Measurements from ENCODE around the gene TUBGCP2.

Gene TUBGCP2

DNA sequence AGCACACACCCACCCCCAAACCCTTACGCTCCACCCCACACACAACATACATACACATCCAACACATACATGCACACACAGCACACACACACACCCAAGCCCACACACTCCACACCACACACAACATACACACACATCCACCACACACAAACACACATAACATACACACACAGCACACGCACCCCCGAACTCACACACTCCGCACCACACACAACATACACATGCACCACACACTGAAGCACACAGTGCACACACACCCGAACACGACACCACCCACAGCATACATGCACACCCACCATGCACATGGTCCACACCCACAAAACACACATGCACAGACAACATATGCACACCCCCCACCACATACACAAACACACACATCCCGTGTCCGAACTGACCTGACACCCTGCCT is 40.5 kb upstream of the TUBGCP2 start:
- TF ChIP-seq, protein P1, sequence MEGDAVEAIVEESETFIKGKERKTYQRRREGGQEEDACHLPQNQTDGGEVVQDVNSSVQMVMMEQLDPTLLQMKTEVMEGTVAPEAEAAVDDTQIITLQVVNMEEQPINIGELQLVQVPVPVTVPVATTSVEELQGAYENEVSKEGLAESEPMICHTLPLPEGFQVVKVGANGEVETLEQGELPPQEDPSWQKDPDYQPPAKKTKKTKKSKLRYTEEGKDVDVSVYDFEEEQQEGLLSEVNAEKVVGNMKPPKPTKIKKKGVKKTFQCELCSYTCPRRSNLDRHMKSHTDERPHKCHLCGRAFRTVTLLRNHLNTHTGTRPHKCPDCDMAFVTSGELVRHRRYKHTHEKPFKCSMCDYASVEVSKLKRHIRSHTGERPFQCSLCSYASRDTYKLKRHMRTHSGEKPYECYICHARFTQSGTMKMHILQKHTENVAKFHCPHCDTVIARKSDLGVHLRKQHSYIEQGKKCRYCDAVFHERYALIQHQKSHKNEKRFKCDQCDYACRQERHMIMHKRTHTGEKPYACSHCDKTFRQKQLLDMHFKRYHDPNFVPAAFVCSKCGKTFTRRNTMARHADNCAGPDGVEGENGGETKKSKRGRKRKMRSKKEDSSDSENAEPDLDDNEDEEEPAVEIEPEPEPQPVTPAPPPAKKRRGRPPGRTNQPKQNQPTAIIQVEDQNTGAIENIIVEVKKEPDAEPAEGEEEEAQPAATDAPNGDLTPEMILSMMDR (IDR thresholded peaks at IDR 0.05; ENCODE audit: low read length, missing control alignments) = no peak
- no peak for DNase-seq (ENCODE audit: low read depth)
- H3K4me3 ChIP-seq (replicated peaks; ENCODE audit: low read depth, low read length) = no peak overlapping the region

DNA sequence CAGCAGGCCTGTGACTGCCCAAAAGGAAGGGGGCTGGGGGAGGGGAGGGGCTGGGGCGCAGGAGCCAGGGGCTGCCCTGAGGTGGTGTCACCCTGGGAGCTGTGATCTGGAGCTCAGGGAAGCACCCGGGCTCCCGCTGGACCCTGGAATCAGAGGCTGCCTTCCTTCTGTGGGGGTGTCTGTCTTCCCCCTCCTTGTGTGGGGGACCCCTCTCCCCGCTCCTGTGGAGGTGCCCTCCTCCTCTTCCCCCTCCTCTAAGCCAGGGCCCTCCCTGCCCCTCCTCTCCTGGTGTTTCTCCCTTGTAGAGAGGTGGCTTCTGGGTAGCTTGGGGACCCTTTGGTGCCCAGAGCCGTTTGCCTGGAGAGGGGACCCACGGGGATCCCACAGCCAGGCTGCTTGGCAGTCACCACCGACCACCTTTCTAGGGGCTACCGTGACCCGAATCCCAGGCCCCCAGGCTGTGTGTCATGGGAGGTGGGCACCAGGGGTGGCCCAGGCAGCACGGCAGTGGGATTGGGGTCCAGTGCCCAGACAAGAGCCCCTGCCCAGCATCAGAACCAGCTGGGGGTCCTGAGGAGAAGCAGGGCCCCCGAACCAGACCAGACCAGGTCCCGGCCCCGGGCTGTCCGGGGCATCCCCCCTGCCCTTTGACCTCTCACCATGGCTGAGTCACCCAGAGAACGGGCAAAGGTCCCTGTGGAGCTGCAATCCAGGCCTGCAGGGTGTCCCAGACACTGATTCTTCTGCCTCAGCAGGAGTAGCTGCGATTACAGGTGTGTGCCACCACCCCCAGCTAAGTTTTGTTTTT is 39.2 kb upstream of the TUBGCP2 start:
- H3K4me3 ChIP-seq (replicated peaks; ENCODE audit: low read depth, low read length) = no peak overlapping the region
- no peak for DNase-seq (ENCODE audit: low read depth)
- TF ChIP-seq, protein P1 (IDR thresholded peaks at IDR 0.05; ENCODE audit: low read length, missing control alignments) = no peak

DNA sequence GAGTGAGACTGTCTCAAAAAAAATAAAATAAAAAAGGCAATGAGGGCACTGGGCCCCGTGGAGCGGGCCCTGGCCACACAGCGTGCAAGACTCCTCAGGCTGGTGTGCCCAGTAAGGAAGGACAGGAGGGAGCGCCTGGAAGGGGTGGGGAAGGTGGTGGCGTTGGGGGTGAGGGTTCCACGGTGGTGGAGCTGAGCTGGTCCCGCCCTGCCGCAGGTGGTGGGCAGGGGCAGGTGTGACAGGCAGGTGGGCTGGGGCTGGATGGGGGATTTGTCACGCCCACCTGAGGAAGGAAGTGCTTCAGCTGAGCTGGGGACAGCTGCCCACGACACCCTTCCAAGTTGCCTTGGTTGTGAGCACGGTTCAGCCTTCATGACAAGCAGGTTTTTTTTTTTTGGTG is 37.7 kb upstream of the TUBGCP2 start:
- TF ChIP-seq, protein P1 (IDR thresholded peaks at IDR 0.05; ENCODE audit: low read length, missing control alignments) = no peak
- DNase-seq (ENCODE audit: low read depth) = no peak
- no peak overlapping the region for H3K4me3 ChIP-seq (replicated peaks; ENCODE audit: low read depth, low read length)

DNA sequence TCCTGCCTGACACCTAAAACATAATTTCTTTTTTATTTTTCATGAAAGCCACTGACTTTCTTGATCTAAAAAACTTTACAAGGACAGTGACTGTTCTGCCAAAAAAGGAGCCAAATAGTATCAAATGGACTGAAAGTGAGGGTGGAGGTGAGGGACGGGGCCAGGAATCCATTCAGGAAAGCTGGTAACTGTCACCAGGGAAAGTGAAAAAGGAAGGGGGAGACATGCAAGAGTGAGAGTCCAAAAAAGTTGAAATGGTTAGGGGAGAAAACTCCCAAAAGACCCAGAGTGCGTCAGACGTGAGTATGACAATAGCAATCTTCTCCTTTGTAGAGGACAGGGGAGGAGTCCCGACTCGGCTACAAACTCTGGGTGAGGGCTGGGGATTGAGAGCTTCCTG is 35.6 kb upstream of the TUBGCP2 start:
- no peak for DNase-seq (ENCODE audit: low read depth)
- H3K4me3 ChIP-seq (replicated peaks; ENCODE audit: low read depth, low read length) = no peak overlapping the region
- TF ChIP-seq, protein P1 (IDR thresholded peaks at IDR 0.05; ENCODE audit: low read length, missing control alignments) = no peak

DNA sequence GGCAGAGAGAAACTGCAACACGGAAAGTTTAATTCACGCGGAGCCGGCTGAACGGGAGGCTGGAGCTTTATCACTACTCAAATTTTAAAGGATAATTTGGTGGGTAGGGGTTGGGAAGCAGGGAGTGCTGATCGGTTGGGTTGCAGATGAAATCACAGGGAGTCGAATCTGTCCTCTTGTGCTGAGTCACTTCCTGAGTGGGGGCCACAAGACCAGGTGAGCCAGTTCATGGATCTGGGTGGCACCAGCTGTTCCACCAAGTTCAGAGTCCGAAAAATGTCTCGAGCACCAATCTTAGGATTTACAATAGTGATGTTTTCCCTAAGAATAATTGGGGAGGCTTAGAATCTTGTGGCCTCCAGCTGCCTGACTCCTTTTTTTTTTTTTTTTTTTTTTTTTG is 34.9 kb upstream of the TUBGCP2 start:
- TF ChIP-seq, protein P1 (IDR thresholded peaks at IDR 0.05; ENCODE audit: low read length, missing control alignments) = no peak
- H3K4me3 ChIP-seq (replicated peaks; ENCODE audit: low read depth, low read length) = no peak overlapping the region
- DNase-seq (ENCODE audit: low read depth) = no peak

DNA sequence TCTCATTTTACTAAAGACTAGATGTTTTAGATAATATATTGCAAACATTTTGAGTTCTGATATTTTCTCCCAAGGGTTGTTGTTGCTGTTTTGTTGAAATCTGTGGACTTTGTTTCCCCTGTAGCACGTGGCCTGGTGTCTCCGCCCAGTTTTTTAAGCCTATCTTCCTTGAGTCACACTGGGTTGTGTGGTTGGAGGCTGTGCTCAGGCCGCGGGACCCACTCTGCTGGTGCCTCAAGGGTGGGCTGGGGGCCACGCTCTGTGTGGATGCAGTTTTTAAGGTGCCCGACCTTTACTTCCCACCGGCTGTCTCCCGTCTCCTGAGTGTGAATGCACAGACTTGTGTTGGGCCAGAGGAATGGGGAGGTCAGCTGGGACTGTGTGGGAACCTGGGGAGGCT is 34.3 kb upstream of the TUBGCP2 start:
- TF ChIP-seq, protein P1 (IDR thresholded peaks at IDR 0.05; ENCODE audit: low read length, missing control alignments) = no peak
- DNase-seq (ENCODE audit: low read depth) = no peak
- H3K4me3 ChIP-seq (replicated peaks; ENCODE audit: low read depth, low read length) = no peak overlapping the region

DNA sequence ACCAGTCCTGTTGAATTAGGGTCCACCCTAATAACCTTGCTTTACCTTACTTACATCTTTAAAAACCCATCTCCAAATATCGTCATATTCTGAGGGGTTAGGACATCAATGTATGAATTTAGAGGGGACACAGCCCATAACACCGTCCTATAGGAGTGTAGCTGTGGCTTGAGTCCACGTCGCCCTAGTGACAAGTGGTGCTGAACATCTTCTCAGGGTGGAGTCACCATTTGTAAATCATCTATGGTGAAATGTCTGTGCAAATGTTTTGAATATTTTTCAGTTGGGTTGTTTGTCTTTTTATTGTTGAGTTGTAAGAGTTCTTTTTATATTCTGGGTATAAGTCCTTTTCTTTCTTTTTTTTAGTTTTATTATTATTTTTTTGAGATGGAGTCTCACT is 33.3 kb upstream of the TUBGCP2 start:
- no peak for DNase-seq (ENCODE audit: low read depth)
- TF ChIP-seq, protein P1 (IDR thresholded peaks at IDR 0.05; ENCODE audit: low read length, missing control alignments) = no peak
- H3K4me3 ChIP-seq (replicated peaks; ENCODE audit: low read depth, low read length) = no peak overlapping the region
